ENCODE measurements around the gene PMF1.

Gene PMF1

DNA sequence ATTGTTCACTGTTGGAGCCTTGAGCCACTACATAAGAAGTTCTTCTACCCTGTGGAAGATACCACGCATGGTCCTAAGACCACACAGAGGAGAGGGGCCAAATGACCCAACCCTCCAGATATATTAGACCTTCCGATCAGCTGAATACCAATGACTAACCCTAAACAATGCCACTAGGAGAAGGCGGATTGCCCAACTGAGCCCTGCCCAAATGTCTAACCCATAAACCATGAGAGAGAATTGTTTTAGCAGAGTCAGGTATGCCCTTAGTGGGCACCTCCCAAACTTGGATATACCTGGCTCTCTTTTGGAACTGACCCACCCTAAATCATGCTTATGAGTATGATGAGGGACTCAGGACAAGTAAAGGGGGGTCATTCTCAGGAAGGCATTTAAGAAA is 57.5 kb downstream of the PMF1 start:
- ATAC-seq = no peak
- TF ChIP-seq, protein P1, sequence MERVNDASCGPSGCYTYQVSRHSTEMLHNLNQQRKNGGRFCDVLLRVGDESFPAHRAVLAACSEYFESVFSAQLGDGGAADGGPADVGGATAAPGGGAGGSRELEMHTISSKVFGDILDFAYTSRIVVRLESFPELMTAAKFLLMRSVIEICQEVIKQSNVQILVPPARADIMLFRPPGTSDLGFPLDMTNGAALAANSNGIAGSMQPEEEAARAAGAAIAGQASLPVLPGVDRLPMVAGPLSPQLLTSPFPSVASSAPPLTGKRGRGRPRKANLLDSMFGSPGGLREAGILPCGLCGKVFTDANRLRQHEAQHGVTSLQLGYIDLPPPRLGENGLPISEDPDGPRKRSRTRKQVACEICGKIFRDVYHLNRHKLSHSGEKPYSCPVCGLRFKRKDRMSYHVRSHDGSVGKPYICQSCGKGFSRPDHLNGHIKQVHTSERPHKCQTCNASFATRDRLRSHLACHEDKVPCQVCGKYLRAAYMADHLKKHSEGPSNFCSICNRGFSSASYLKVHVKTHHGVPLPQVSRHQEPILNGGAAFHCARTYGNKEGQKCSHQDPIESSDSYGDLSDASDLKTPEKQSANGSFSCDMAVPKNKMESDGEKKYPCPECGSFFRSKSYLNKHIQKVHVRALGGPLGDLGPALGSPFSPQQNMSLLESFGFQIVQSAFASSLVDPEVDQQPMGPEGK (CRISPR knock-in tag; IDR thresholded peaks at IDR 0.05; ENCODE audit: borderline replicate concordance) = no peak
- no peak for TF ChIP-seq ZNF565 (CRISPR knock-in tag; conservative IDR thresholded peaks at IDR 0.05; ENCODE audit: low read depth)
- TF ChIP-seq, protein P2, sequence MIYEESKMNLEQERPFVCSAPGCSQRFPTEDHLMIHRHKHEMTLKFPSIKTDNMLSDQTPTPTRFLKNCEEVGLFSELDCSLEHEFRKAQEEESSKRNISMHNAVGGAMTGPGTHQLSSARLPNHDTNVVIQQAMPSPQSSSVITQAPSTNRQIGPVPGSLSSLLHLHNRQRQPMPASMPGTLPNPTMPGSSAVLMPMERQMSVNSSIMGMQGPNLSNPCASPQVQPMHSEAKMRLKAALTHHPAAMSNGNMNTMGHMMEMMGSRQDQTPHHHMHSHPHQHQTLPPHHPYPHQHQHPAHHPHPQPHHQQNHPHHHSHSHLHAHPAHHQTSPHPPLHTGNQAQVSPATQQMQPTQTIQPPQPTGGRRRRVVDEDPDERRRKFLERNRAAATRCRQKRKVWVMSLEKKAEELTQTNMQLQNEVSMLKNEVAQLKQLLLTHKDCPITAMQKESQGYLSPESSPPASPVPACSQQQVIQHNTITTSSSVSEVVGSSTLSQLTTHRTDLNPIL (CRISPR knock-in tag; IDR thresholded peaks at IDR 0.05; ENCODE audit: low read depth) = no peak
- TF ChIP-seq SNAI2 (CRISPR knock-in tag; IDR thresholded peaks at IDR 0.05) = no peak
- no peak for TF ChIP-seq CSDC2 (CRISPR knock-in tag; IDR thresholded peaks at IDR 0.05)

DNA sequence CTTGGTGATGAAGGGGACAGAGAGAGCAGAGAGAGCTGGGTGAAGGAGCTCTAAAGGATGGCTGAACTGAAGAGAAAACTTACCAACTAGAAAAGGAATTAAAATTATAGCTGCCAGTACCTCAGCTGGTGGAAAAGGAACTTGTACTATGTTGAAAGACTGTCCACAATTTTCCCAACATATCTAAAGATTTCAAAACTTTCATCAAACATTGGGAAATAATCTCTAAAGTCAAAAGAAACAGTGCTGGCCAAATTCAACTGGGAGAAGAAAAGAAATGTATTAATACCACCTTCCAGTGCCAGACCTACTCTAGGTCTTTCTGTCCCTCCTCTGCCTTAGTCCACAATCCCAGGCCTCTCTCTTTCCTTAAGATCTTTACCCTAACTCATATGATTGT is 63.7 kb downstream of the PMF1 start:
- TF ChIP-seq ZNF565 (CRISPR knock-in tag; conservative IDR thresholded peaks at IDR 0.05; ENCODE audit: low read depth) = no peak
- no peak for TF ChIP-seq OSR1 (CRISPR knock-in tag; IDR thresholded peaks at IDR 0.05)
- no peak for ATAC-seq

DNA sequence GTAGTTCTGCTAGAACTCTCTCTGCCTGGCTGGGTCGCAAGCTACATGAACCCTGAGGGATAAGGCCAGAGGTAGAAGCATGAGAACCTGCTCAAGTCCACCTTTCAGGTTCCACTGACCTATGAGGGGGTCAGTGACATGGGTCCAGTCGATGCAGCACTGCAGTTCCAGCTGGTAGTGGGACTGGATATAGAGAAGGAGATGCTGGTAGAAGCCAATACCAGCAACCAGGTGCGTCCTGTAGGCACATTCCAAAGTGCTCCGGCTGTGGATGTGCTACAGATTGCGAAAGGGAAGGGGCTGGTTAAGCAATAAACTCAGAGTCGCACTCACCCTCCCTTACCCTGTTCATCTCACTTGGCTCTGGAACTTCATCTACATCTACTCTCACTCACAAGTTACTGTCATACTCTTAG is 64.2 kb downstream of the PMF1 start:
- no peak for ATAC-seq

DNA sequence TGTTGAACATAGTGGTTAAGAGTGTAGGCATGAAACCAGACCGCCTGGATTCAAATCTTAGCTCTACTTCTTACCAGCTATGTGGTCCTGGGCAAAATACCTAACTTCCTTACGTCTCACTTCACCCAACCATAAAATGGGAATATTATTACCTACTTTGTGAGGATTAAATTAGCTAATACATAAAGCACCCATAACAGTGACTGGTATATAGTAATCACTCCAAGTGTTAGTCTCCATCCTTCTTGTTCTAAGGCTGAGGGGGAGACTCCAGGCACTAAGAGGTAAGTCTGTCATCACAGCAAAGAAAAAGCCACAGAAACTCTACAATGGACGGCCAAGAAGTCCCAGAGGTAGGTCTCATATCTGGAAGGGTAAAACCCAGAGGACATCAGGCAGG is 67.0 kb downstream of the PMF1 start:
- TF ChIP-seq ARNTL (CRISPR knock-in tag; IDR thresholded peaks at IDR 0.05; ENCODE audit: borderline replicate concordance, low read depth) (no peak), ZNF565 (CRISPR knock-in tag; conservative IDR thresholded peaks at IDR 0.05; ENCODE audit: low read depth) (no peak), TOX (CRISPR knock-in tag; IDR thresholded peaks at IDR 0.05; ENCODE audit: borderline replicate concordance) (no peak), ZFP3 (CRISPR knock-in tag; IDR thresholded peaks at IDR 0.05) (no peak), RARB (CRISPR knock-in tag; IDR thresholded peaks at IDR 0.05) (no peak), ISL1 (CRISPR knock-in tag; IDR thresholded peaks at IDR 0.05) (no peak), TCF4 (CRISPR knock-in tag; IDR thresholded peaks at IDR 0.05; ENCODE audit: borderline replicate concordance) (no peak), ESRRG (CRISPR knock-in tag; IDR thresholded peaks at IDR 0.05) (no peak), GLIS3 (CRISPR knock-in tag; IDR thresholded peaks at IDR 0.05) (no peak), CSDC2 (CRISPR knock-in tag; IDR thresholded peaks at IDR 0.05) (no peak)
- TF ChIP-seq, protein P2 (CRISPR knock-in tag; IDR thresholded peaks at IDR 0.05; ENCODE audit: low read depth) = no peak
- TF ChIP-seq, protein P3, sequence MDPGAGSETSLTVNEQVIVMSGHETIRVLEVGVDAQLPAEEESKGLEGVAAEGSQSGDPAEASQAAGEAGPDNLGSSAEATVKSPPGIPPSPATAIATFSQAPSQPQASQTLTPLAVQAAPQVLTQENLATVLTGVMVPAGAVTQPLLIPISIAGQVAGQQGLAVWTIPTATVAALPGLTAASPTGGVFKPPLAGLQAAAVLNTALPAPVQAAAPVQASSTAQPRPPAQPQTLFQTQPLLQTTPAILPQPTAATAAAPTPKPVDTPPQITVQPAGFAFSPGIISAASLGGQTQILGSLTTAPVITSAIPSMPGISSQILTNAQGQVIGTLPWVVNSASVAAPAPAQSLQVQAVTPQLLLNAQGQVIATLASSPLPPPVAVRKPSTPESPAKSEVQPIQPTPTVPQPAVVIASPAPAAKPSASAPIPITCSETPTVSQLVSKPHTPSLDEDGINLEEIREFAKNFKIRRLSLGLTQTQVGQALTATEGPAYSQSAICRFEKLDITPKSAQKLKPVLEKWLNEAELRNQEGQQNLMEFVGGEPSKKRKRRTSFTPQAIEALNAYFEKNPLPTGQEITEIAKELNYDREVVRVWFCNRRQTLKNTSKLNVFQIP (CRISPR knock-in tag; IDR thresholded peaks at IDR 0.05; ENCODE audit: borderline replicate concordance, low read depth) = no peak
- TF ChIP-seq, protein P4, sequence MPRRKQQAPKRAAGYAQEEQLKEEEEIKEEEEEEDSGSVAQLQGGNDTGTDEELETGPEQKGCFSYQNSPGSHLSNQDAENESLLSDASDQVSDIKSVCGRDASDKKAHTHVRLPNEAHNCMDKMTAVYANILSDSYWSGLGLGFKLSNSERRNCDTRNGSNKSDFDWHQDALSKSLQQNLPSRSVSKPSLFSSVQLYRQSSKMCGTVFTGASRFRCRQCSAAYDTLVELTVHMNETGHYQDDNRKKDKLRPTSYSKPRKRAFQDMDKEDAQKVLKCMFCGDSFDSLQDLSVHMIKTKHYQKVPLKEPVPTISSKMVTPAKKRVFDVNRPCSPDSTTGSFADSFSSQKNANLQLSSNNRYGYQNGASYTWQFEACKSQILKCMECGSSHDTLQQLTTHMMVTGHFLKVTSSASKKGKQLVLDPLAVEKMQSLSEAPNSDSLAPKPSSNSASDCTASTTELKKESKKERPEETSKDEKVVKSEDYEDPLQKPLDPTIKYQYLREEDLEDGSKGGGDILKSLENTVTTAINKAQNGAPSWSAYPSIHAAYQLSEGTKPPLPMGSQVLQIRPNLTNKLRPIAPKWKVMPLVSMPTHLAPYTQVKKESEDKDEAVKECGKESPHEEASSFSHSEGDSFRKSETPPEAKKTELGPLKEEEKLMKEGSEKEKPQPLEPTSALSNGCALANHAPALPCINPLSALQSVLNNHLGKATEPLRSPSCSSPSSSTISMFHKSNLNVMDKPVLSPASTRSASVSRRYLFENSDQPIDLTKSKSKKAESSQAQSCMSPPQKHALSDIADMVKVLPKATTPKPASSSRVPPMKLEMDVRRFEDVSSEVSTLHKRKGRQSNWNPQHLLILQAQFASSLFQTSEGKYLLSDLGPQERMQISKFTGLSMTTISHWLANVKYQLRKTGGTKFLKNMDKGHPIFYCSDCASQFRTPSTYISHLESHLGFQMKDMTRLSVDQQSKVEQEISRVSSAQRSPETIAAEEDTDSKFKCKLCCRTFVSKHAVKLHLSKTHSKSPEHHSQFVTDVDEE (CRISPR knock-in tag; IDR thresholded peaks at IDR 0.05) = no peak
- no peak for ATAC-seq

More for the DNA sequence above, 64.2 kb downstream of the PMF1 start:
- TF ChIP-seq ZFP30 (CRISPR knock-in tag; IDR thresholded peaks at IDR 0.05) (no peak), OSR1 (CRISPR knock-in tag; IDR thresholded peaks at IDR 0.05) (no peak), ESRRG (CRISPR knock-in tag; IDR thresholded peaks at IDR 0.05) (no peak), RARB (CRISPR knock-in tag; IDR thresholded peaks at IDR 0.05) (no peak), GLIS3 (CRISPR knock-in tag; IDR thresholded peaks at IDR 0.05) (no peak), PPARA (CRISPR knock-in tag; IDR thresholded peaks at IDR 0.05; ENCODE audit: borderline replicate concordance) (no peak), SNAI2 (CRISPR knock-in tag; IDR thresholded peaks at IDR 0.05) (no peak), TOX (CRISPR knock-in tag; IDR thresholded peaks at IDR 0.05; ENCODE audit: borderline replicate concordance) (no peak), BACH2 (CRISPR knock-in tag; IDR thresholded peaks at IDR 0.05; ENCODE audit: borderline replicate concordance) (no peak), ISL1 (CRISPR knock-in tag; IDR thresholded peaks at IDR 0.05) (no peak), TCF4 (CRISPR knock-in tag; IDR thresholded peaks at IDR 0.05; ENCODE audit: borderline replicate concordance) (no peak), ZNF70 (CRISPR knock-in tag; IDR thresholded peaks at IDR 0.05) (no peak), ZFP3 (CRISPR knock-in tag; IDR thresholded peaks at IDR 0.05) (no peak), CSDC2 (CRISPR knock-in tag; IDR thresholded peaks at IDR 0.05) (no peak)
- TF ChIP-seq, protein P3 (CRISPR knock-in tag; IDR thresholded peaks at IDR 0.05; ENCODE audit: borderline replicate concordance, low read depth) = no peak
- TF ChIP-seq, protein P5, sequence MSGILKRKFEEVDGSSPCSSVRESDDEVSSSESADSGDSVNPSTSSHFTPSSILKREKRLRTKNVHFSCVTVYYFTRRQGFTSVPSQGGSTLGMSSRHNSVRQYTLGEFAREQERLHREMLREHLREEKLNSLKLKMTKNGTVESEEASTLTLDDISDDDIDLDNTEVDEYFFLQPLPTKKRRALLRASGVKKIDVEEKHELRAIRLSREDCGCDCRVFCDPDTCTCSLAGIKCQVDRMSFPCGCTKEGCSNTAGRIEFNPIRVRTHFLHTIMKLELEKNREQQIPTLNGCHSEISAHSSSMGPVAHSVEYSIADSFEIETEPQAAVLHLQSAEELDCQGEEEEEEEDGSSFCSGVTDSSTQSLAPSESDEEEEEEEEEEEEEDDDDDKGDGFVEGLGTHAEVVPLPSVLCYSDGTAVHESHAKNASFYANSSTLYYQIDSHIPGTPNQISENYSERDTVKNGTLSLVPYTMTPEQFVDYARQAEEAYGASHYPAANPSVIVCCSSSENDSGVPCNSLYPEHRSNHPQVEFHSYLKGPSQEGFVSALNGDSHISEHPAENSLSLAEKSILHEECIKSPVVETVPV (CRISPR knock-in tag; IDR thresholded peaks at IDR 0.05) = no peak

Data from SK-N-SH treated with all-trans-retinoic acid at 6 μM for 48 hours (cell line).